ENCODE data around the gene PRKCE. TPM values are rescaled to one million over a fixed set of nuclear protein-coding genes. Genes with fewer than 3 reads are reported as not detected.

The PRKCE gene
- total and polyA plus RNA-seq, 7 donors: 3.0 to 22.8 (median 16.1) TPM

- intact Hi-C loops (cut with DNase I): no loop called here
- ATAC-seq (peak in 2 of 4 donors; percentile 32 to 38), DNase-seq (peak; percentile 68 to 70)
- no peaks in the 10 kb centered on the region for H3K9me3 ChIP-seq
- no peaks in the 10 kb centered on the region for H3K36me3 ChIP-seq (ENCODE audit: insufficient read depth in 1 of 2, low read depth in 1 of 2)
- no peaks in the 10 kb centered on the region for H3K27me3 ChIP-seq (ENCODE audit: insufficient read depth in 3 of 3, low read length in 2 of 3)
- H3K4me1 ChIP-seq: peaks cover 10% of the 10 kb centered on the region
- no peak overlapping the region for H3K4me3 ChIP-seq
- H3K27ac ChIP-seq: no peak overlapping the region
- TF ChIP-seq, protein P1, sequence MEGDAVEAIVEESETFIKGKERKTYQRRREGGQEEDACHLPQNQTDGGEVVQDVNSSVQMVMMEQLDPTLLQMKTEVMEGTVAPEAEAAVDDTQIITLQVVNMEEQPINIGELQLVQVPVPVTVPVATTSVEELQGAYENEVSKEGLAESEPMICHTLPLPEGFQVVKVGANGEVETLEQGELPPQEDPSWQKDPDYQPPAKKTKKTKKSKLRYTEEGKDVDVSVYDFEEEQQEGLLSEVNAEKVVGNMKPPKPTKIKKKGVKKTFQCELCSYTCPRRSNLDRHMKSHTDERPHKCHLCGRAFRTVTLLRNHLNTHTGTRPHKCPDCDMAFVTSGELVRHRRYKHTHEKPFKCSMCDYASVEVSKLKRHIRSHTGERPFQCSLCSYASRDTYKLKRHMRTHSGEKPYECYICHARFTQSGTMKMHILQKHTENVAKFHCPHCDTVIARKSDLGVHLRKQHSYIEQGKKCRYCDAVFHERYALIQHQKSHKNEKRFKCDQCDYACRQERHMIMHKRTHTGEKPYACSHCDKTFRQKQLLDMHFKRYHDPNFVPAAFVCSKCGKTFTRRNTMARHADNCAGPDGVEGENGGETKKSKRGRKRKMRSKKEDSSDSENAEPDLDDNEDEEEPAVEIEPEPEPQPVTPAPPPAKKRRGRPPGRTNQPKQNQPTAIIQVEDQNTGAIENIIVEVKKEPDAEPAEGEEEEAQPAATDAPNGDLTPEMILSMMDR (IDR thresholded peaks at IDR 0.05): no peak
- 30 to 39% (median 33%) methylated on average over 7 of the region's 7 CpGs for WGBS, 3 donors
Observed at GRCh38 chr2:45962177-45962921, 310.9 kb downstream of the PRKCE start.

DNA sequence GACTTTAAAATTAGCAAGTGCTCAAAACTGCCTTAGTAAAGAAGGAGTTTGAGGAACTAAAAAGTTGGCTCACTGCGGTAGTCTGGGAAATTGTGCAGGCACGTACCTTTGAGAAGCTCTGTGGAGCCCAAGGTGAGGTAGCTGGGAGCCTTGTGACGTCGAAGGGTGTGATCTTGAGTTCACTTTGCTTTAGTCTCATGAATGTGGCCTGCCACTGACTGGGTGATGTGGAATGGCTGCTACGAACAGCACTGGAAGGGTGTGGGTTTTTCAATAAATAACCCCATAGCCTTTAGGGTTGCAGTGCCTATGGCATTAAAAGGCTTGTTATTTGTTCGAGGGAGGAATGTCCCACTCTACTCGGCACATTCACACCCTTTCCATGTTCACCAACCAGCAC, 312.3 kb downstream of the PRKCE start:
- Histone ChIP-seq H3K4me1 (peaks cover 10% of the 10 kb centered on the region), H3K36me3 (ENCODE audit: insufficient read depth in 1 of 2, low read depth in 1 of 2) (no peaks in the 10 kb centered on the region), H3K27me3 (ENCODE audit: insufficient read depth in 3 of 3, low read length in 2 of 3) (no peaks in the 10 kb centered on the region), H3K4me3 (no peak overlapping the region), H3K9me3 (no peaks in the 10 kb centered on the region), H3K27ac (peak overlapping the region; percentile 6)
- intact Hi-C loops (cut with DNase I): no loop called here
- TF ChIP-seq, protein P1 (IDR thresholded peaks at IDR 0.05): no peak
- WGBS, 3 donors: 79 to 88% (median 84%) methylated on average over 7 of the region's 7 CpGs
- DNase-seq (no peak), ATAC-seq (peak in 1 of 4 donors; percentile 6)

- 48 to 53% (median 51%) methylated on average over 6 of the region's 6 CpGs for WGBS, 3 donors
- Histone ChIP-seq H3K4me3 (no peak overlapping the region), H3K9me3 (no peaks in the 10 kb centered on the region), H3K27ac (peak overlapping the region; percentile 6), H3K36me3 (ENCODE audit: insufficient read depth in 1 of 2, low read depth in 1 of 2) (no peaks in the 10 kb centered on the region), H3K27me3 (ENCODE audit: insufficient read depth in 3 of 3, low read length in 2 of 3) (no peaks in the 10 kb centered on the region), H3K4me1 (peaks cover 10% of the 10 kb centered on the region)
- intact Hi-C loops (cut with DNase I): no loop called here
- peak; percentile 34 to 60 (median 58) for ATAC-seq
- TF ChIP-seq, protein P1 (IDR thresholded peaks at IDR 0.05): no peak
- peak; percentile 77 to 78 for DNase-seq
Observed at GRCh38 chr2:45964223-45964841, 312.9 kb downstream of the PRKCE start.

DNA sequence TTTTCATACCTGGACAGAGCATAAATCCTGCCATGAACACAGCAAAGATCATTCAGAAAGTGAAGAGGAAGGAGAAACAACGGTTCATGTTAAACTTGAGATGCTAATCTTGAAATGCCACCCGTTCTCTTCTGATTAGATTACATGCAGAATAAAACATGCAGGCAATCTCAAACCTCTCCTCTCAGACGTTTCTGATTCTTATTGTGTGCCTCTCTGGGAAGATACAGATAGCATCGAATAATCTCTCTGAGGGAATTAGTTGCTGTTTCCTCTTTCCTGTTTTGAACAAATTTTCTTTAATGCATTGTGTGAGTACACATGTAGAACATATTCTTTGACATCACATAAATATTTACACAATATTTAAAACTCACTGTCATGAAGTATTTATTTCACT, 313.4 kb downstream of the PRKCE start:
- Histone ChIP-seq H3K4me1 (peaks cover 10% of the 10 kb centered on the region), H3K4me3 (no peak overlapping the region), H3K27me3 (ENCODE audit: insufficient read depth in 3 of 3, low read length in 2 of 3) (no peaks in the 10 kb centered on the region), H3K36me3 (ENCODE audit: insufficient read depth in 1 of 2, low read depth in 1 of 2) (no peaks in the 10 kb centered on the region), H3K27ac (no peak overlapping the region), H3K9me3 (no peaks in the 10 kb centered on the region)
- DNase-seq (no peak), ATAC-seq (no peak)
- WGBS, 3 donors: 48 to 50% (median 48%) methylated on average over 4 of the region's 4 CpGs
- intact Hi-C loops (cut with DNase I): no loop called here
- TF ChIP-seq, protein P1 (IDR thresholded peaks at IDR 0.05): no peak

Data from psoas muscle (tissue), 8 donors.